ENCODE data around the gene SAG.

DNA sequence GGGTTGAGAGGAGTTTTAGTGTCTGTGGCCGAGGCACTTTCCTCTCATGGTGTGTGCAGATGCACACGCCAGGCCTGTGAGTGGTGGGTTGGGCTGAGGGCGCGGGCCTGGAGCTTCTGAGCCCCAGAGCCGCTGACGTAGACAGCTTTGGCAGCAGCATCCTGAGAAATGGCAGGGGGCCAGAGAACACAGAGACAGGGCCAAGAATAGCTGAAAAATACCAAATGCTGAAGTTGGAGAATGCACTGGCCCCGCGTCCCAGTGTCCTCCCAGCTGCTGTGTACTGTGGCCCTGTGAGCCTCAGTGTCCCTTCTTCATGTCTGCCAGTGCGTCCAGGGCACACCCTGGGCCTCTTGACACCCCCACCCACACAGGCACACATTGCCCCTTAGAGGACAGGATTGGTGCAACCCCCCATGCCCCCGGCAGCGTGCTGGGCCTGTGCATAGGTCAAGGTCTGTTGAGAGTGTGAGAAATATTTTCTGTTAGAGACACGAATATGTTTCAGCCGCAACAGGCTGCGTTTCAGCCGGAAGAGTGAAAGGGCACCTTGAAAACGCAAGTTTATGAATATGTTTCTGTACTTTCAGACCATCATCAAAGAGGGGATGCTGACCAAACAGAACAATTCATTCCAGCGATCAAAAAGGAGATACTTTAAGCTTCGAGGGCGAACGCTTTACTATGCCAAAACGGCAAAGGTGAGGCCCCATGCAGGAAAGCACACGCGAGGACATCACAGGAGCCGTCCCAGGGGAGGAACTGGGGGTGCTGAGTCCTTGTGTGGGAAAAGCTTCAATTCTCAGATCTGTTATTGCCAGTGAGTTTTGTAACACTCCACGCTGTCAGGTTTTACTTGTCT, 80.3 kb downstream of the SAG start:
- TF ChIP-seq, protein P1, sequence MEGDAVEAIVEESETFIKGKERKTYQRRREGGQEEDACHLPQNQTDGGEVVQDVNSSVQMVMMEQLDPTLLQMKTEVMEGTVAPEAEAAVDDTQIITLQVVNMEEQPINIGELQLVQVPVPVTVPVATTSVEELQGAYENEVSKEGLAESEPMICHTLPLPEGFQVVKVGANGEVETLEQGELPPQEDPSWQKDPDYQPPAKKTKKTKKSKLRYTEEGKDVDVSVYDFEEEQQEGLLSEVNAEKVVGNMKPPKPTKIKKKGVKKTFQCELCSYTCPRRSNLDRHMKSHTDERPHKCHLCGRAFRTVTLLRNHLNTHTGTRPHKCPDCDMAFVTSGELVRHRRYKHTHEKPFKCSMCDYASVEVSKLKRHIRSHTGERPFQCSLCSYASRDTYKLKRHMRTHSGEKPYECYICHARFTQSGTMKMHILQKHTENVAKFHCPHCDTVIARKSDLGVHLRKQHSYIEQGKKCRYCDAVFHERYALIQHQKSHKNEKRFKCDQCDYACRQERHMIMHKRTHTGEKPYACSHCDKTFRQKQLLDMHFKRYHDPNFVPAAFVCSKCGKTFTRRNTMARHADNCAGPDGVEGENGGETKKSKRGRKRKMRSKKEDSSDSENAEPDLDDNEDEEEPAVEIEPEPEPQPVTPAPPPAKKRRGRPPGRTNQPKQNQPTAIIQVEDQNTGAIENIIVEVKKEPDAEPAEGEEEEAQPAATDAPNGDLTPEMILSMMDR (IDR thresholded peaks at IDR 0.05 in 4 of 5, conservative IDR thresholded peaks at IDR 0.05 in 1 of 5) = no peak
- no peak for TF ChIP-seq POLR2A (IDR thresholded peaks at IDR 0.05)

Data from gastrocnemius medialis (tissue), 4 donors.